Measurements from ENCODE around the gene E2F4. TPM values are rescaled to one million over a fixed set of nuclear protein-coding genes. Genes with fewer than 3 reads are reported as not detected.

The E2F4 gene
- total and polyA plus RNA-seq, 9 of the 15 experiments (the other 6 are each of a cell fraction or from before 2014, with no cell fraction given) = 9.7 to 139 (median 106) TPM

DNA sequence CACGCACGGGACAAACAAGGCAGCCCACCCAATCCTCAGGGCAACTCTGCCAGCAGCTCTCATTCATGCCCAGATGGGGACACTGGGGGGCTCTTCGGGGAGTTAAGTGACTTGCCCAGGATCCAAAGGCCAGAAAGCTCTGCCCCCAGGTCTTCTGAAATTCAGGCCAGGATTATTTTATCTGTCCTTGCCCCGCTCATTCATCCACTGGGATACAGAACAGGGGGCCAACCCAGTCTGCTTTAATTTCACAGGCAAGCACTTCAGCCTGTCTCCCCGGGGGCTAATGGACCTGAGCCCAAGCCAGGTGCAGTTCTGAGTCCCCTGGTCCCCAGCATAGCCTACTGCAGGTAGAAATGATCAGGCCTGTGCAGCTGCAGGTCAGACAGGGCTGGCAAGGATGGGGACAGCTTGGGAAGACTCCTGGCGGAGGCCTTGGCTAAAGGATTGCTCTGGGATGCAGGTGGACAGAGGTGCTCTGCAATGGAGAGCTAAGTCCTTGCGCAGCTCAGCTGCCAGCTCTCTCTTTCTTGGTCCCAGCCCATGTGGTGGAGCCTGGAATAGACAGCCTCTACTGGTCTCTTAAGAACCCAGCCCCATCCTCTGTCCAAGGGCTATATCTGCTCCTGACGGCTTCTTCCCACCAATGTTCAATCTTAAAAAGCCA, 40.4 kb upstream of the E2F4 start:
- Histone ChIP-seq H3K27me3 (ENCODE audit: control insufficient read depth in 2 of 2, insufficient read depth in 2 of 2, low read length in 2 of 2) (no peaks in the 10 kb centered on the region), H3K9ac (ENCODE audit: insufficient read depth in 1 of 2, low read depth in 2 of 2, low read length in 2 of 2) (no peak overlapping the region), H3K79me2 (ENCODE audit: control insufficient read depth, insufficient read depth, low read length) (no peaks in the 10 kb centered on the region), H2AFZ (ENCODE audit: low read depth, low read length) (no peak overlapping the region), H3K36me3 (ENCODE audit: control insufficient read depth, insufficient read depth, low read length) (peaks cover 25% of the 10 kb centered on the region; the same call in 2 of the 3 replicates), H3K4me1 (replicated peaks in 1 of 2; ENCODE audit: control insufficient read depth in 2 of 2, insufficient read depth in 2 of 2, low read length in 2 of 2) (peaks cover 3 to 46% of the 10 kb centered on the region in 2 experiments; a peak in 4 of 5 replicates), H3K9me3 (replicated peaks; ENCODE audit: control insufficient read depth, insufficient read depth, low read depth, low read length) (no peaks in the 10 kb centered on the region), H3K4me2 (ENCODE audit: insufficient read depth, low read length) (no peak overlapping the region), H3K27ac (ENCODE audit: extremely low read depth, low read depth, low read length) (no peak overlapping the region), H4K20me1 (replicated peaks; ENCODE audit: control insufficient read depth, insufficient read depth, low read length) (peaks cover 7% of the 10 kb centered on the region), H3K4me3 (no peak overlapping the region), H3K9me1 (ENCODE audit: control insufficient read depth, insufficient read depth, low read length) (no peaks in the 10 kb centered on the region)
- ChIA-PET CTCF (ENCODE audit: low intra/inter-chr PET ratio) (interaction anchor here (0.5 kb wide), 1 partner anchor 13 kb away, joined by 4 read pairs; the partner anchor contains the start of gene HSF4), POLR2A (interaction anchor here (0.6 to 1.9 kb wide), 5 partner anchors 8 to 168 kb away, joined by 3 to 6 read pairs (median 4); no protein-coding TSS in a partner anchor)
- TF ChIP-seq, protein P1, sequence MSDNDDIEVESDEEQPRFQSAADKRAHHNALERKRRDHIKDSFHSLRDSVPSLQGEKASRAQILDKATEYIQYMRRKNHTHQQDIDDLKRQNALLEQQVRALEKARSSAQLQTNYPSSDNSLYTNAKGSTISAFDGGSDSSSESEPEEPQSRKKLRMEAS (CRISPR knock-in tag; IDR thresholded peaks at IDR 0.05) = peak; percentile 13; the same call in 1 of the 2 replicates
- TF ChIP-seq, protein P2, sequence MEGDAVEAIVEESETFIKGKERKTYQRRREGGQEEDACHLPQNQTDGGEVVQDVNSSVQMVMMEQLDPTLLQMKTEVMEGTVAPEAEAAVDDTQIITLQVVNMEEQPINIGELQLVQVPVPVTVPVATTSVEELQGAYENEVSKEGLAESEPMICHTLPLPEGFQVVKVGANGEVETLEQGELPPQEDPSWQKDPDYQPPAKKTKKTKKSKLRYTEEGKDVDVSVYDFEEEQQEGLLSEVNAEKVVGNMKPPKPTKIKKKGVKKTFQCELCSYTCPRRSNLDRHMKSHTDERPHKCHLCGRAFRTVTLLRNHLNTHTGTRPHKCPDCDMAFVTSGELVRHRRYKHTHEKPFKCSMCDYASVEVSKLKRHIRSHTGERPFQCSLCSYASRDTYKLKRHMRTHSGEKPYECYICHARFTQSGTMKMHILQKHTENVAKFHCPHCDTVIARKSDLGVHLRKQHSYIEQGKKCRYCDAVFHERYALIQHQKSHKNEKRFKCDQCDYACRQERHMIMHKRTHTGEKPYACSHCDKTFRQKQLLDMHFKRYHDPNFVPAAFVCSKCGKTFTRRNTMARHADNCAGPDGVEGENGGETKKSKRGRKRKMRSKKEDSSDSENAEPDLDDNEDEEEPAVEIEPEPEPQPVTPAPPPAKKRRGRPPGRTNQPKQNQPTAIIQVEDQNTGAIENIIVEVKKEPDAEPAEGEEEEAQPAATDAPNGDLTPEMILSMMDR (IDR thresholded peaks at IDR 0.05 in 2 of 3, conservative IDR thresholded peaks at IDR 0.05 in 1 of 3; ENCODE audit: insufficient read depth in 2 of 3, low read depth in 1 of 3, low read length in 3 of 3) = 0 out of 6 replicates have a peak, but pooled peaks of 1 of the 3 experiments have one; percentile 32
- TF ChIP-seq GABPA (tag; conservative IDR thresholded peaks at IDR 0.05; ENCODE audit: low read depth) = no peak
- peak; percentile 54 for ATAC-seq
- DNase-seq (ENCODE audit: extremely low read depth in 1 of 4, low spot score in 3 of 4) = peak in 1 of 4 experiments; percentile 38
- FAIRE-seq = peak; percentile 64
- 47% methylated on average over 8 of the region's 8 CpGs for WGBS (ENCODE audit: insufficient coverage, low coverage, missing lambda C conversion rate)
- intact Hi-C loops (cut with micrococcal nuclease) = no loop called here
- no TSS peak for BruUV-seq (replicated peaks)
- in situ Hi-C loops (cut with MboI) = loop anchor here (25.0 kb wide), 1 partner anchor 189 kb away; the partner anchor contains the start of gene CES3
